ENCODE results near the gene PHRF1. TPM values are rescaled to one million over a fixed set of nuclear protein-coding genes. Genes with fewer than 3 reads are reported as not detected.
"Not testable (repeated sequence)": the region's sequence is repeated elsewhere in the genome, so short reads cannot be mapped to it uniquely, and the experiment has no call there.

Gene PHRF1
- total RNA-seq, 1 experiment from 2014 or later: 22.0 TPM

DNA sequence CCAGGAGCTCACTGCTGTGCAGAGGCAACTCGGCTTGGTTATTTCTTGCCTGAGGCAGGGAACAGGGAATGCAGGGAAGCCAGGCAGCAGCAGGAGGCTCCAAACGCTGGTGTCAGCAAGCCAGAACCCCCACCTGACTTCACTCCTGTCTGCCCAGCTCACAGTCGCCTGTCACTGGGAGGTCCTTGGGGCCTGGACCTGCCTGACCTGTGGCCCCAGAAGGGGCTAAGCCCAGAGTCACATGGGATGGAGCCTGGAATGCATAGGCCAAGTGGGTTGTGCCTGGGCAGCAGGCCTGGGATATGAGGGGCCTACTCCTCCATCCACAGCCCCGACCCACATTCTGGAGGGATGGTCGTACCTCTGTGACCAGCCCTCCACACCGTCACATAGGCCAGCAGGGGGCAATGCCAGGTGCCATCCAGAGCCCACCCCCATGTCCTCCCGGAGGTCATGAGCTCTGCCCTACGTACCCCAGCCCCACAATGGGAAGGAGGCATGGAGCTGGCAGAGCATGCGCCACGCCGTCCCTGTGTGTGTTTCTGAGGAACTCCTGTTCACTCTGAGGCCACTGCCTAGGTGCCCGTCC, 10.3 kb upstream of the PHRF1 start:
- in situ Hi-C loops (cut with HindIII; ENCODE audit: low pct_unique_long_range_greater_than_20kb, low sequenced_read_pairs): no loop called here

DNA sequence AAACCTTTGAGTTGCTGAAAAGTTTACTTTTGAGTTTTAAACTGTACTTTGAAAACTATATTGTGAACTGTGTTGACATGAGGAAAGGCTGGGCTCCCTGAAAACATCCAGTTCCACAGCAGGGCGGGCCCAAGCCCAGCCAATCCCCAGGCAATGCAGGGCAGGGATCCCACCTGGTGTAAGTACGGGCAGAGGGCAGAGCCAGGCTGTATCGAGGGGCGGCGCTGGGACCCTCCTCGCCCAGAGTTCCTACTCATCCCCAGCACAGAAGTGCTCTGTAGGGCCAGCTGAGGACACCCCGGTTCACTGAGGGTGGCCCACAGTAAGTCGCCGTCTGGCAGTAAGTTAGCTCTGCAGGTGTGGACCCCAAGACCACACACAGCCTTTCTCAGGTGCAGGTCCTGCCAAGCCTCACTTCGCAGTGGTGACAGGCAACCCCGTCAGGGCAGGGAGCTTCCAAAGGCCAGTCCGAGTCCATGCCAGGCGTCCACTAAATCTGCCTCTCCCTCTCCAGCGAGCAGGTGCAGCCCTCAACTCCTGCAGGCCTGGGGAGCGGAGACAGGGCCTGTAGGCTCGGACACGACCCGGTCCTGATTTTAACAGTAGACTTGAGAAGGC, 9.2 kb upstream of the PHRF1 start:
- in situ Hi-C loops (cut with HindIII; ENCODE audit: low pct_unique_long_range_greater_than_20kb, low sequenced_read_pairs): no loop called here
- DNase-seq (ENCODE audit: low read depth, low spot score): no peak

More for the DNA sequence above, 10.3 kb upstream of the PHRF1 start:
- no peak for DNase-seq (ENCODE audit: low read depth, low spot score)

DNA sequence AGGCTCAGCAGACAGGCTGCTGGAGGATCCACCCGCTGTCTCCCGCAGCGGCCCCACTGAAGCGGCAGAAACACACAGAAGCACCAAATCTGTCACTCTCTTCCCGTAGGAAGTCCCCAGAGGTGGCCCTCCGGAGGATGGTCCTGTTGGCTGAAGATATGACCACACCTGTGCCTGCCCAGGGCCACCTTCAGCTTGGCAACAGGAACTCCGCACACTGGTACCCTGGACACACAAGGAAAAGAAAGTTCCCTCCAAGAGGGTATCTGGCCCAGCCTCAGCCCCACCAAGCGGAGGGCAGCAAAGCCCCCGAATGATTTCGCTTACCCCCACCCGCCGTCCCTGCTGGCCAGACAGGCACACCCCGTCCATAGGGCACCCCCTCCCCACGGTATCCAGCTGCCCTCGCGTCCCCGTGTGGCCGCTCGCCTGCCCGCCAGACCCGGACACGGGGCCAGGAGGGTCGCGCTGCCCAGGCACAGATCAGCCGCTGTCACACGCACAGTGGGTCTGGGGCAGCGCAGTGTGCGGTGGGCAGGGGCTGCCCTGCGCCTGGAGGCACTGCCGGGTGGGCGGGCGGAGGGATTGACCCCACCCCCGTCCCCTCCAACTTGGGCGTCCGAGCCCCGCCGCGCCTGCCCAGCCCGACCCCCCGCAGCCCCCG, 8.5 kb upstream of the PHRF1 start:
- in situ Hi-C loops (cut with HindIII; ENCODE audit: low pct_unique_long_range_greater_than_20kb, low sequenced_read_pairs): no loop called here
- no peak for DNase-seq (ENCODE audit: low read depth, low spot score)

- in situ Hi-C loops (cut with HindIII; ENCODE audit: low pct_unique_long_range_greater_than_20kb, low sequenced_read_pairs): no loop called here
- peak; percentile 91 for DNase-seq (ENCODE audit: low read depth, low spot score)
Measured at GRCh38 chr11:568306-569157, 7.7 kb upstream of the PHRF1 start.

DNA sequence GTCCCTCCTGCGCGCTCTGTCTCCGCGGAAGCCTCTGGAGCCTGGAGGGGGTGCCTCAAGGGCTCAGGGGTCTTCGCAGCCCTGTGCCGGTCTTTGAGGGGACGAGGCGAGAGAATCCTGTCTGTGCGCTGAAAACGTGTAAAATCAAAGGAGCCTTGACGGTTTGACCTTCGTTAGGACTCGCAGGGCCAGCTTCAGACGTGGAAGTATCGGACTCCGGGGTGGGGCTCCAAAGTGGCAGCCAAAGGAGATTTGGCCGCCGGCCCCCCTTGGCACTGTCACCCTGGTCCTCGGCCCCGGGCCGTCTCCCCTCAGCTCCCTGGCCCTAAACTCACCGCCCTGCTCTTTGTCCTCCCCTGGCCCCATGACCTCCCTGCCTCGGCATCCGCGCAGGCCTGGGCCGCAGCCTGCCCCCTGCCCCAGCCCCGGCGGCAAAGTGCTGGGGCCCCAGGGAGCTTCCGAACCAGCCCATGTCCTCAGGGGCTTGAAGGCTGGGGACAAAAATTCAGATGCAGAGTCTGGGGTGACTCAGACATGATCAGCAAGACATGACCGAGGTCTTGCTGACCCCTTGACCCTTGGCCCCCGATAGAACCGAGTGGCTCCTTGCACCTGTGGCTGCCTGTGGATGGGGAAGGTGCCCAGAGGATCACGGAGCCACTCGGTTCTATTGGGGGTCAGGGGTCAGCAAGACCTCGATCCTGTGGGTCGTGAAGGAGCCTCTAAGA, 6.9 kb upstream of the PHRF1 start:
- in situ Hi-C loops (cut with HindIII; ENCODE audit: low pct_unique_long_range_greater_than_20kb, low sequenced_read_pairs): no loop called here
- DNase-seq (ENCODE audit: low read depth, low spot score): no peak

DNA sequence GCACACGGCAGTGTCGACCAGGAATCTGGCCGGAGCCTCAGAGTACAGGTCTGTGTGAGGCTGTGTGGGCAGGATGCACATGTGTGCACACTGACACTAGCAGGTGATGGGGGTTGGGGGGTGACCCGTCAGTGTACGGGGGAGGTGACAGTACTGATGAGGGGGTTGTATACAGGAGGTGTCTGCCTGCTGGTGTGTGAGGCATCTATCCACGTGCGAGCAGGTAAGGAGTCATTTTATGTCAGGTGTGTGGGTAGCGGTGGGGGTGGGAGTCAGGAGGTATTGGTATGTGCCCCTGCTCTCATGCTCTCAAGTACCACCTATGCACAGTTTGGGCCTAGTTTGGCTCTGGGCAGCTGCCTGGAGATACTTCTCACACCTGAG, 4.5 kb upstream of the PHRF1 start:
- DNase-seq (ENCODE audit: low read depth, low spot score): no peak
- in situ Hi-C loops (cut with HindIII; ENCODE audit: low pct_unique_long_range_greater_than_20kb, low sequenced_read_pairs): no loop called here

DNA sequence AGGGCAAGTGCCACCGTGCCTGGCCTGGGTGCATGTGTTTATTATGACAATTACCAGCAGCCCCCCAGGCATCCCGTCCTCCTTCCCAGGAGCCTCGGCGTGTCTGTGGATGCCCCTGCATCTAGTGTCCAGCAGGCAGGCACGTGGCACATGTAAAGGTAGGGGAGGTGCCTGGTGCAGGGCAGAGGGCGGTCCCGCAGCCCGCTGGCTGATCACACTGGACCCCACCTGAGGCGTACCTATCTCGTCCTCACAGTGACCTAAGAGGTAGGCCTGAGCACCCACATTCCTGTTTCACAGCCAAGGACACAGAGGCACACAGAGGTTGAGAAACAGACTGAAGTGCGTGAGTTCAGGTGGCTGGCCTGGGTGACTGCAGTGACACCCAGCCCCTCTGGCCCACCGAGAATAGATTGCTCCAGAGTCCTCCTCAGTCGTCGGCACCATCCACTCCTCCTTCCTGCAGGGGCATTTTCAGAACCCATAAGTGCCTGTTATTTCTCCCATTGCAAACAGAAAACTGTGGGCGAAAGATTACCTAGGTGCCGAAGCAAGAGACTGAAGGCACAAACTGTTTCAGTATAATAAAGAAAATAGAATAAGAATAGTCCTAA, 3.0 kb upstream of the PHRF1 start:
- in situ Hi-C loops (cut with HindIII; ENCODE audit: low pct_unique_long_range_greater_than_20kb, low sequenced_read_pairs): no loop called here
- no peak for DNase-seq (ENCODE audit: low read depth, low spot score)

- in situ Hi-C loops (cut with HindIII; ENCODE audit: low pct_unique_long_range_greater_than_20kb, low sequenced_read_pairs); DNase-seq (ENCODE audit: low read depth, low spot score): not testable (repeated sequence)
Measured at GRCh38 chr11:574031-574570, 2.2 kb upstream of the PHRF1 start.

GRCh38 chr11:574632-575312, 1.5 kb upstream of the PHRF1 start:
- in situ Hi-C loops (cut with HindIII; ENCODE audit: low pct_unique_long_range_greater_than_20kb, low sequenced_read_pairs): no loop called here
- no peak for DNase-seq (ENCODE audit: low read depth, low spot score)

DNA sequence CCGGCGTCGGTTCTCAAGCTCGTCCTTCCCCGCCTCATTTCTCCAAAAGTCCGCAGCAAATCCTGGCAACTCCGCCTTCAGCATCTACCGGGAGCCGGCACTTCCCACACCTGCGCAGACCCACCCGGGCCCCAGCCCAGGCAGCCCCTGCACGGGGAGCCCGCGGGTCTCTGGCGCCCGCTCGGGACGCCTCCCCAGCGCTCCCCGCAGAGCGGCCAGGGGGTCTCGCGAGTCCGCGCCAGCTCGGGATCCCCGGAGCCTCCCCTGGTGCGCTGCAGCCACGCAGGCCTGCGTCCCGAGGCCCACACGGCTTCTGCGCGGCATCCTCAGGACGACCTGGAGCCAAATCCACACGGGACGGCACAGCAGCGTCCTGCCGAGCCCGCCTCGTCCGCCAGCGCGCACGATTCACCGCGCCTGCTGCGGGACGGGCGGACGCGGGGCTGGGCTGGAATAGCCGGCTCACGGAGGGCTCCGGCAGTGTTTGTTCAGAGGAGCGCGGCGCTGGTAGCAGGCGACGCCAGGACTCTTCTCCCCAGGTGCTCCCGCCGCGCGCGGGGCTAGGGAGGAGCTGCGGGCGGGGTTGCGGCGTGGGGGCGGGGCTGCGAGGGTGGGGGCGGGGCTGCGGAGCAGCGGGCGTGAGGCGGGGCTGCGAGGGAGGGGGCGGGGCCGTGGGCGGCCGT, 816 bp upstream of the PHRF1 start:
- DNase-seq (ENCODE audit: low read depth, low spot score): no peak
- in situ Hi-C loops (cut with HindIII; ENCODE audit: low pct_unique_long_range_greater_than_20kb, low sequenced_read_pairs): no loop called here

- in situ Hi-C loops (cut with HindIII; ENCODE audit: low pct_unique_long_range_greater_than_20kb, low sequenced_read_pairs): no loop called here
- DNase-seq (ENCODE audit: low read depth, low spot score): no peak
Measured at GRCh38 chr11:576811-577610, 741 bp downstream of the PHRF1 start.

DNA sequence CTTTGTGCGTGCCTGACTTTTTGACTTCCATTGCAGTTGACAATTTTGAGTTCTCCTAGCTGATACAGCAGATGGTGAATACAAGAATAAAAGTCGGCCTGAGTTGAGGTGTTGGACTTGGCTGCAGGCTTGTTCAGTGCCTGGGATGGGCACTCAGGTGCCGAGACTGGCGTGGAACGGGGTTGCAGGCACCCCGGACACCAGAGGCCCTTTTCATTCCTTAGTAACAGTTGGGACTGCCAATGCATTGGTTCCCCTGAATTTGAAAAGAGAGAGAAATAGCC, 1.3 kb downstream of the PHRF1 start:
- in situ Hi-C loops (cut with HindIII; ENCODE audit: low pct_unique_long_range_greater_than_20kb, low sequenced_read_pairs): no loop called here
- no peak for DNase-seq (ENCODE audit: low read depth, low spot score)

- in situ Hi-C loops (cut with HindIII; ENCODE audit: low pct_unique_long_range_greater_than_20kb, low sequenced_read_pairs): no loop called here
- DNase-seq (ENCODE audit: low read depth, low spot score): no peak
Measured at GRCh38 chr11:578276-579035, 2.2 kb downstream of the PHRF1 start.

DNA sequence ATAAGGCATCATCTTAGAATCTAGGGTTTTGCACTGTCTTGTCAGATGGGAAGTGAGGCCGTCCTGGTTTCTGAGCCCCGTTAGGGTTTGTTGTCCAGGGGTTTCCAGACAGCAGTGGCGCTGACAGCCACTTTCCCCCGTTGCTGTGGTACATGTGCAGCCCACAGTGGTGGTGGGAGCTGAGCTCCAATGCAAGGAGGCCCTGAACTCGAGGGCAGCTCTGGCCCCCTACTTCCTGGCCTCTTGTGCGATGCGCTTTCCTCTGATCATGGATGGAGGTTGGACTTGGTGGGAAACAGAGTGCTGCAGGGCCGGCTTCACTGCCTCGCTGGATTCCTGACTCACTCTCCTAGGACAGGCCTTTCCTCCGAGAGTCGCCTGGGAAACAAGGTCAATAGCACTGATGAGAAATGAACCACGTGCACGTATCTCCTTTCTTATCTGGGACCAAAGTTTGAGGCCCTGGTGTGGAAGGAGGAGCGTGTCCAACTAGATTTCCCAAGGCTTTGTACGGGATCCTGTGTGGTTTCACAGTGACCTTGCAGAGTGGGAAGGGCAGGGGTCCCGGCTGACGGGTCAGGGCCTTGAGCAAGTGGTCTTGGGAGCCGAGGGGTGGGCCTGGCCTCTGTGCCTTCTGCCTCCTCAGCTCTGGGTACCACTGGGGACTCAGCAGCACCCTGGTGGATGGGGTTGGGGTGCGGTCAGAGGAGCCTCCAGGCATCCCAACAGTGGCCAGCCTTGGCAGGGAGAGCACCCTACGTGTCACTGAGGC, 3.7 kb downstream of the PHRF1 start:
- in situ Hi-C loops (cut with HindIII; ENCODE audit: low pct_unique_long_range_greater_than_20kb, low sequenced_read_pairs): no loop called here
- DNase-seq (ENCODE audit: low read depth, low spot score): no peak

Measured in SK-MEL-5 (cell line).